ENCODE measurements around the gene KRT4. TPM values are rescaled to one million over a fixed set of nuclear protein-coding genes. Genes with fewer than 3 reads are reported as not detected.

The KRT4 gene
- total RNA-seq, 2 donors from 2014 or later, result 0.52 TPM; not detected in 1

- Histone ChIP-seq H3K4me3 (no peak overlapping the region), H3K9me3 (no peaks in the 10 kb centered on the region), H3K27ac (no peak overlapping the region), H3K27me3 (no peaks in the 10 kb centered on the region), H3K4me1 (no peaks in the 10 kb centered on the region), H3K36me3 (replicated peaks in 1 of 2; ENCODE audit: insufficient read depth in 1 of 2, low read depth in 2 of 2) (no peaks in the 10 kb centered on the region)
- no peak for TF ChIP-seq POLR2A (IDR thresholded peaks at IDR 0.05)
- TF ChIP-seq CTCF (IDR thresholded peaks at IDR 0.05), result no peak
- 17 to 61% methylated on average over 1 to 4 of the region's 4 CpGs for WGBS, 2 donors
- DNase-seq, result no peak
- no peak for ATAC-seq
- intact Hi-C loops (cut with DNase I), result no loop called here
Measured at GRCh38 chr12:52834727-52835001, 20.7 kb upstream of the KRT4 start.

- ATAC-seq (no peak), DNase-seq (no peak)
- intact Hi-C loops (cut with DNase I), result no loop called here
- Histone ChIP-seq H3K4me1 (no peaks in the 10 kb centered on the region), H3K27me3 (no peaks in the 10 kb centered on the region), H3K4me3 (no peak within 1 kb of the TSS), H3K36me3 (replicated peaks in 1 of 2; ENCODE audit: insufficient read depth in 1 of 2, low read depth in 2 of 2) (no peaks in the 10 kb centered on the region), H3K27ac (no peak within 1 kb of the TSS), H3K9me3 (no peaks in the 10 kb centered on the region)
- TF ChIP-seq POLR2A (IDR thresholded peaks at IDR 0.05) (no peak), CTCF (IDR thresholded peaks at IDR 0.05) (no peak)
- 80 to 84% methylated on average over 3 to 19 of the region's 22 CpGs for WGBS, 2 donors
Measured at GRCh38 chr12:52833922-52834726, 20.2 kb upstream of the KRT4 start, which contains the start of gene KRT79. TSS of gene KRT79 (minus strand) at chr12:52834311. CDS start at chr12:52834260, 51 bp downstream.

- H3K27me3 ChIP-seq, result no peaks in the 10 kb centered on the region
Measured at GRCh38 chr12:52832985-52833905, 19.3 kb upstream of the KRT4 start.

GRCh38 chr12:52832451-52832850, 18.5 kb upstream of the KRT4 start:
- intact Hi-C loops (cut with DNase I), result no loop called here
- H3K9me3 ChIP-seq, result no peaks in the 10 kb centered on the region
- H3K27me3 ChIP-seq, result no peaks in the 10 kb centered on the region
- no peak overlapping the region for H3K4me3 ChIP-seq
- H3K4me1 ChIP-seq, result no peaks in the 10 kb centered on the region
- WGBS, 2 donors, result 59 to 64% methylated on average over 3 of the region's 3 CpGs
- no peak for DNase-seq
- no peak overlapping the region for H3K27ac ChIP-seq
- ATAC-seq, result no peak
- no peaks in the 10 kb centered on the region for H3K36me3 ChIP-seq (replicated peaks in 1 of 2; ENCODE audit: insufficient read depth in 1 of 2, low read depth in 2 of 2)
- no peak for TF ChIP-seq POLR2A (IDR thresholded peaks at IDR 0.05)
- TF ChIP-seq CTCF (IDR thresholded peaks at IDR 0.05), result no peak

More at GRCh38 chr12:52832985-52833905, 19.3 kb upstream of the KRT4 start:
- no peaks in the 10 kb centered on the region for H3K4me1 ChIP-seq
- no peak overlapping the region for H3K4me3 ChIP-seq
- intact Hi-C loops (cut with DNase I), result no loop called here
- no peak overlapping the region for H3K27ac ChIP-seq
- no peaks in the 10 kb centered on the region for H3K36me3 ChIP-seq (replicated peaks in 1 of 2; ENCODE audit: insufficient read depth in 1 of 2, low read depth in 2 of 2)
- no peak for TF ChIP-seq CTCF (IDR thresholded peaks at IDR 0.05)
- TF ChIP-seq POLR2A (IDR thresholded peaks at IDR 0.05), result no peak
- WGBS, 2 donors, result 82 to 84% methylated on average over 19 to 20 of the region's 20 CpGs
- no peak for DNase-seq
- peak; percentile 41 for ATAC-seq
- no peaks in the 10 kb centered on the region for H3K9me3 ChIP-seq
